Measurements from ENCODE around the gene ZNF784.

DNA sequence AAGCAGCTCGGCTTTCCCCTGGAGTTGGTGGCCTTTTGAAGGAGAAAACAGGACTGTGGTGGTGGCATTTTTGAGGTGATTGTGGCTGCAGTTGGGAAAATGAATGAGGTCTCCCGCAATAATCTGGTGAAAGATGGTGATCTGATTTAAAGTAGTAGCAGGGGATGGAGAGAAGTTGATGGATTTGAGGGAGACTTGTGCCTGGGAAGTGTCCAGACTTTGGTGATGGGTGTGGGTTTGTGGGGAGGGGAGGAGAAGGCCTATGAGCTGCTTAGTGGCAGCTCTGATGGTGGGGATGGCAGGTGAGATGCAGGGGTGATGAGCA, 46.6 kb upstream of the ZNF784 start:
- no peak for TF ChIP-seq ELF4 (IDR thresholded peaks at IDR 0.05)
- no peak for TF ChIP-seq SUZ12 (IDR thresholded peaks at IDR 0.05)
- TF ChIP-seq ZNF384 (IDR thresholded peaks at IDR 0.05), result no peak
- no peak for TF ChIP-seq FOXK2 (IDR thresholded peaks at IDR 0.05)
- no peak for TF ChIP-seq FOXA1 (IDR thresholded peaks at IDR 0.05)
- TF ChIP-seq BHLHE40 (IDR thresholded peaks at IDR 0.05; ENCODE audit: borderline replicate concordance), result no peak
- TF ChIP-seq CTBP1 (IDR thresholded peaks at IDR 0.05; ENCODE audit: borderline replicate concordance), result no peak

Data from HEK293T (cell line).